Omental fat pad (tissue), 4 donors: ENCODE measurements around the gene GFPT2. TPM values are rescaled to one million over a fixed set of nuclear protein-coding genes. Genes with fewer than 3 reads are reported as not detected.

ENCODE experiments used
- ATAC-seq: fragments of 150-250 bp; one replicate; pipeline ENCODE4 v1.9.1; 2016; ENCODE audit warnings: mild to moderate bottlenecking, moderate library complexity; ENCODE audit not compliant: low FRiP score
- DNase-seq: peaks from one replicate; pipeline ENCODE4 v3.0.0-alpha.2; 2019; ENCODE audit warnings: low spot score
- CTCF ChIP-seq, 3 donors: fragments of 450-650 bp; IDR thresholded peaks; one replicate each; pipeline ENCODE4 v1.5.1; 2016 to 2017; ENCODE audit warnings: antibody characterized with exemption in 3 of 3, mild to moderate bottlenecking in 3 of 3, moderate library complexity in 2 of 3
- total RNA-seq, 4 donors: library from RNA; depleted of rRNA; stranded (reverse); fragments of >200 nt; gene quantifications; one replicate each; pipeline ENCODE4 v1.1.0, GENCODE V29; 2016

GFPT2 gene
- total RNA-seq, 4 donors from 2014 or later = 42.3 to 553 (median 270) TPM

- no peak for ATAC-seq
- TF ChIP-seq CTCF (IDR thresholded peaks at IDR 0.05) = no peak
- DNase-seq = peak; percentile 11
These were observed 58.1 kb downstream of the GFPT2 start for GRCh38 chr5:180294913-180295555.

- ATAC-seq = no peak
- no peak for TF ChIP-seq CTCF (IDR thresholded peaks at IDR 0.05)
- DNase-seq = no peak
These were observed 58.7 kb downstream of the GFPT2 start for GRCh38 chr5:180294411-180294810.

- no peak for TF ChIP-seq CTCF (IDR thresholded peaks at IDR 0.05)
- DNase-seq (peak; percentile 57), ATAC-seq (peak; percentile 83)
These were observed 60.9 kb downstream of the GFPT2 start, which contains the start of gene MAPK9 for GRCh38 chr5:180291943-180292831. Gene MAPK9 (minus strand): TSS chr5:180292083. CDS start chr5:180280561, 11,522 bp downstream.

- ATAC-seq = peak; percentile 26
- DNase-seq = no peak
These were observed 61.7 kb downstream of the GFPT2 start for GRCh38 chr5:180291234-180291940.

GRCh38 chr5:180290568-180291233 is 62.4 kb downstream of the GFPT2 start:
- DNase-seq = no peak
- no peak for TF ChIP-seq CTCF (IDR thresholded peaks at IDR 0.05)
- no peak for ATAC-seq

More at GRCh38 chr5:180291234-180291940, 61.7 kb downstream of the GFPT2 start:
- TF ChIP-seq CTCF (IDR thresholded peaks at IDR 0.05) = no peak

GRCh38 chr5:180289966-180290365 is 63.2 kb downstream of the GFPT2 start:
- DNase-seq = no peak
- TF ChIP-seq CTCF (IDR thresholded peaks at IDR 0.05) = no peak
- no peak for ATAC-seq
